Right renal cortex interstitium (tissue), 3 donors: ENCODE data around the gene BBS9. TPM values are rescaled to one million over a fixed set of nuclear protein-coding genes. Genes with fewer than 3 reads are reported as not detected.

Experiments
- DNase-seq, 3 donors: peaks; one replicate each; pipeline ENCODE4 v3.0.0-alpha.2; 2013; ENCODE audit warnings: low read depth in 3 of 3, low spot score in 2 of 3
- polyA plus RNA-seq, 3 donors: library from polyadenylated mRNA; unstranded; fragments of 120-200 nt; gene quantifications; one replicate each; pipeline ENCODE4 v1.2.1, GENCODE V29; 2013; ENCODE audit not compliant: insufficient read length in 3 of 3

Gene BBS9
- polyA plus RNA-seq, 3 donors: 15.6 to 19.3 (median 16.3) TPM

- no peak for DNase-seq
Measured at GRCh38 chr7:33531888-33532287, 402.5 kb downstream of the BBS9 start.

GRCh38 chr7:33534833-33535232, 405.5 kb downstream of the BBS9 start:
- DNase-seq: no peak

- DNase-seq: no peak
Measured at GRCh38 chr7:33535989-33536388, 406.6 kb downstream of the BBS9 start.

GRCh38 chr7:33536398-33537103, 407.2 kb downstream of the BBS9 start:
- DNase-seq: no peak

GRCh38 chr7:33537104-33537477, 407.7 kb downstream of the BBS9 start:
- DNase-seq: no peak

- DNase-seq: no peak
Measured at GRCh38 chr7:33539198-33539597, 409.8 kb downstream of the BBS9 start.

- no peak for DNase-seq
Measured at GRCh38 chr7:33539659-33540400, 410.5 kb downstream of the BBS9 start.

GRCh38 chr7:33547880-33548279, 418.5 kb downstream of the BBS9 start:
- DNase-seq: no peak

GRCh38 chr7:33550363-33550762, 421.0 kb downstream of the BBS9 start:
- DNase-seq: no peak

- DNase-seq: no peak
Measured at GRCh38 chr7:33550979-33551378, 421.6 kb downstream of the BBS9 start.

GRCh38 chr7:33554046-33554445, 424.7 kb downstream of the BBS9 start:
- no peak for DNase-seq

- no peak for DNase-seq
Measured at GRCh38 chr7:33554576-33554975, 425.2 kb downstream of the BBS9 start.

- DNase-seq: no peak
Measured at GRCh38 chr7:33556472-33556871, 427.1 kb downstream of the BBS9 start.

GRCh38 chr7:33558549-33559323, 429.4 kb downstream of the BBS9 start:
- no peak for DNase-seq

GRCh38 chr7:33559324-33559710, 430.0 kb downstream of the BBS9 start:
- DNase-seq: no peak

- no peak for DNase-seq
Measured at GRCh38 chr7:33562996-33563395, 433.6 kb downstream of the BBS9 start.

- DNase-seq: no peak
Measured at GRCh38 chr7:33563651-33564050, 434.3 kb downstream of the BBS9 start.

- DNase-seq: no peak
Measured at GRCh38 chr7:33578166-33578565, 448.8 kb downstream of the BBS9 start.

- DNase-seq: no peak
Measured at GRCh38 chr7:33578881-33579672, 449.7 kb downstream of the BBS9 start.

GRCh38 chr7:33579673-33579960, 450.3 kb downstream of the BBS9 start:
- no peak for DNase-seq

- DNase-seq: no peak
Measured at GRCh38 chr7:33581236-33581635, 451.9 kb downstream of the BBS9 start.
